Neuronal stem cell (in vitro differentiated cells): ENCODE results near the gene GZMM.
A peak's percentile ranks its signal among the peaks of the same experiment; 100 is the strongest.

Experiments
- DNase-seq: peaks from one replicate; pipeline ENCODE4 v3.0.0-alpha.2; 2013; ENCODE audit warnings: low spot score
- H2AFZ ChIP-seq: one replicate; pipeline ENCODE4 v1.6.1; 2013; ENCODE audit warnings: mild to moderate bottlenecking, low read length, inconsistent platforms
- H2AK5ac ChIP-seq: 2 replicates; pipeline ENCODE4 v1.6.1; 2013; ENCODE audit warnings: low read depth, mild to moderate bottlenecking, inconsistent platforms, low read length, moderate library complexity, mixed read lengths
- H2BK120ac ChIP-seq: 2 replicates; pipeline ENCODE4 v1.6.1; 2013; ENCODE audit warnings: low read depth, mild to moderate bottlenecking, inconsistent platforms, low read length, moderate library complexity, mixed read lengths
- H2BK12ac ChIP-seq: one replicate; pipeline ENCODE4 v1.6.1; 2013; ENCODE audit warnings: low read length, inconsistent platforms
- H2BK15ac ChIP-seq: 2 replicates; pipeline ENCODE4 v1.6.1; 2013; ENCODE audit warnings: mild to moderate bottlenecking, low read length, inconsistent platforms, mixed read lengths
- H2BK5ac ChIP-seq: one replicate; pipeline ENCODE4 v1.6.1; 2013; ENCODE audit warnings: inconsistent platforms, mild to moderate bottlenecking, low read length, moderate library complexity
- H3K14ac ChIP-seq: one replicate; pipeline ENCODE4 v1.6.1; 2013; ENCODE audit warnings: low read length, inconsistent platforms
- H3K18ac ChIP-seq: 2 replicates; pipeline ENCODE4 v1.6.1; 2013; ENCODE audit warnings: low read length, inconsistent platforms
- H3K23ac ChIP-seq: 2 replicates; pipeline ENCODE4 v1.6.1; 2013; ENCODE audit warnings: low read depth, mild to moderate bottlenecking, mixed read lengths, low read length, inconsistent platforms; ENCODE audit not compliant: poor library complexity
- H3K27ac ChIP-seq: replicated peaks from 3 replicates; pipeline ENCODE4 v1.5.1; 2013; ENCODE audit warnings: low read length, inconsistent platforms
- H3K27me3 ChIP-seq, 3 experiments: 2 replicates each; pipeline ENCODE4 v1.6.1; 2013; ENCODE audit warnings: low read length in 3 of 3, mild to moderate bottlenecking in 2 of 3, inconsistent platforms in 1 of 3, low read depth in 1 of 3, mixed read lengths in 1 of 3, moderate library complexity in 1 of 3; ENCODE audit not compliant: control insufficient read depth in 3 of 3, insufficient read depth in 3 of 3
- H3K36me3 ChIP-seq, 2 donors: replicated peaks in 1 of 2; 2 replicates each; pipeline ENCODE4 v1.6.1; 2013; ENCODE audit warnings: low read length in 2 of 2; ENCODE audit not compliant: control insufficient read depth in 2 of 2, insufficient read depth in 2 of 2
- H3K4ac ChIP-seq: 2 replicates; pipeline ENCODE4 v1.6.1; 2013; ENCODE audit warnings: inconsistent platforms, mild to moderate bottlenecking, low read length, moderate library complexity
- H3K4me1 ChIP-seq, 2 donors: 1 replicate in 1 of 2; 2 replicates in 1 of 2; pipeline ENCODE4 v1.6.1; 2013; ENCODE audit warnings: low read length in 2 of 2, low read depth in 1 of 2; ENCODE audit not compliant: control insufficient read depth in 2 of 2, insufficient read depth in 1 of 2
- H3K4me2 ChIP-seq: one replicate; pipeline ENCODE4 v1.6.1; 2013; ENCODE audit warnings: mild to moderate bottlenecking, low read length, inconsistent platforms; ENCODE audit not compliant: insufficient read depth, poor library complexity, severe bottlenecking
- H3K4me3 ChIP-seq, 2 donors: 2 replicates each; pipeline ENCODE4 v1.5.1; 2013; ENCODE audit warnings: low read length in 2 of 2, mild to moderate bottlenecking in 2 of 2, inconsistent platforms in 1 of 2, moderate library complexity in 1 of 2
- H3K79me1 ChIP-seq: one replicate; pipeline ENCODE4 v1.6.1; 2013; ENCODE audit warnings: low read depth, mild to moderate bottlenecking, inconsistent platforms, low read length, moderate library complexity
- H3K9ac ChIP-seq: one replicate; pipeline ENCODE4 v1.6.1; 2013; ENCODE audit warnings: mild to moderate bottlenecking, low read depth, low read length, inconsistent platforms; ENCODE audit not compliant: poor library complexity
- H3K9me3 ChIP-seq, 2 donors: replicated peaks in 1 of 2; 2 replicates each; pipeline versions ENCODE3 to v1.6.1; 2013; ENCODE audit warnings: low read length in 2 of 2, mild to moderate bottlenecking in 2 of 2, inconsistent platforms in 1 of 2, low read depth in 1 of 2, mixed read lengths in 1 of 2, moderate library complexity in 1 of 2; ENCODE audit not compliant: control insufficient read depth in 2 of 2, insufficient read depth in 1 of 2
- H4K8ac ChIP-seq: one replicate; pipeline ENCODE4 v1.6.1; 2013; ENCODE audit warnings: low read depth, mild to moderate bottlenecking, inconsistent platforms, low read length, moderate library complexity
- H4K91ac ChIP-seq: one replicate; pipeline ENCODE4 v1.6.1; 2013; ENCODE audit warnings: low read length, low read depth, mild to moderate bottlenecking, inconsistent platforms; ENCODE audit not compliant: poor library complexity
- WGBS, 2 donors: extraction: QIAGEN DNeasy Blood & Tissue Kit; methylation state at CpG; one replicate each; pipeline ENCODE4 v1.1.7; 2013; ENCODE audit warnings: missing lambda C conversion rate in 2 of 2, mixed read lengths in 1 of 2; ENCODE audit not compliant: insufficient read length in 2 of 2, insufficient replicate concordance in 1 of 2; ENCODE audit errors: extremely low coverage in 2 of 2; 5-methylcytosine and 5-hydroxymethylcytosine counted together

GZMM gene

DNA sequence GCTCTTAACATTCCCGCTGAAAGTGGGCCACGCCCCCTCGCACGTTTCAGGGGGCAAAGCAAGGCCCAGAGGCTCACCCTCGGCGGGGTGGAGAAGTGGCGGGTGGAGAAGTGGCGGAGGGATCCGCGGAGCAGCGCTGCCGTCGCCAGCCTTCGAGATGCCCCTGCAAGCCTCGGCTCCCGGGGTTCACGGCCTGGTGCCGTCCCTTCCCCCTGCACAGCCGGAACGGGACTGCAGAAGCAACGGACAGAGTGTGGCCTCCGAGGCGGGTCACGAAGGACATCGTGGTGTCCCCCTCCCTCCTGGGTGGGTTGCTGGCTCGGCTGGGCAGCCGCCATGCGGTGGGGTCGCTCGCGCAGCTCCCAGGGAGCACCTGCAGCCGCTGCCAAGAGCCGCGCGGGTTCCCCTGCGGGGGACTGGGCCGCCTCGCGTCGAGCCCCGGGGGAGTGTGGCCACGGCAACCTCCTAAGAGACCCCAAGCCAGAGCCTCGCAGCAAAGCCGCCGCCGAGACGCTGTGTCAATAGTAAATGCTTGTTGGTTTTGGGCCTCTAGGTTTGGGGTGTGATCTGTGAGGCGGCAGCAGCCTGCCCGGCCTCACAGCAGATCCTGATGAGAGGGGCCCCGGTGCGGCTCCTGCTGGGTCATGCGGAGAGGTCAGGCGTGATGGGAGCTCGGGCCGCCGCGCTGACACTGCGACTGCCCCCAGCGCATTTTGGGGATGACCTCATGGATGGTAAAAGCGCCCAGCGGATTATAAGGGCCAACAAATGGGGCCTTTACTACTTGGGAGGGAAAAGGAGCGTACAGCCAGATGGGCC lies 31.1 kb upstream of the GZMM start:
- no peak overlapping the region for H4K8ac ChIP-seq

DNA sequence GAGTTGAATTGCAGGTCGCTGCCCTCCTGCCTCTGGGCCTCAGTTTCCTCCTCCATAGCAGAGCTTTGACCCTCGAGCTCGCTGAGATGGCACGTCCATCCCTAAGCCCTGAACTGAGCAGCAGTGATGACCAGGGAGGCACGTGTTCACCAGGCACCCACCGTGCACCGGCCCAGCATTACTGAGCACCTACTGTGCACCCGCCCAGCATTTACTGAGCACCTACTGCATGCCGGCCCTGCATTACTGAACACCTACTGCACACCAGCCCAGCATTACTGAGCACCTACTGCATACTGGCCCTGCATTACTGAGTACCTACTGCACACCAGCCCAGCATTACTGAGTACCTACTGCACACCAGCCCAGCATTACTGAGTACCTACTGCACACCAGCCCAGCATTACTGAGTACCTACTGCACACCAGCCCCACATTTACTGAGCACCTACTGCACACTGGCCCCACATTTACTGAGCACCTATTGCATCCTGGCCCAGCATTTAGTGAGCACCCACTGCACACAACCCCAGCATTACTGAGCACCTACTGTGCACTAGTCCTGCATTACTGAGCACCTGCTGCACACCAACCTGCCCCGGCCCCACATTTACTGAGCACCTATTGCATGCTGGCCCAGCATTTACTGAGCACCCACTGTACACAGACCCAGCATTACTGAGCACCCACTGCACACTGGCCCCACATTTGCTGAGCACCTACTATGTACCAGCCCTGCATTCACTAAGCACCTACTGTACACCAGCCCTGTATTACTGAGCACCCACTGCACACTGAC lies 30.3 kb upstream of the GZMM start:
- Histone ChIP-seq H2AFZ (no peak overlapping the region), H3K4ac (peak overlapping the region; percentile 6), H3K4me1 (peaks cover 14 to 20% of the 10 kb centered on the region in 2 donors), H2BK12ac (peak overlapping the region; percentile 94), H3K14ac (peak overlapping the region; percentile 63), H3K9ac (peak overlapping the region; percentile 70), H2BK5ac (peak overlapping the region; percentile 68), H2BK120ac (peak overlapping the region; percentile 31), H3K27me3 (peaks cover 0 to 2% (median 0%) of the 10 kb centered on the region in 3 experiments), H4K8ac (peak overlapping the region; percentile 43), H3K18ac (peak overlapping the region; percentile 57), H3K4me3 (peak overlapping the region in 1 of 2 donors; percentile 53), H3K36me3 (peaks cover 11 to 18% of the 10 kb centered on the region in 2 donors), H3K23ac (peak overlapping the region; percentile 85), H3K9me3 (peaks cover 0 to 8% of the 10 kb centered on the region in 2 donors), H4K91ac (no peak overlapping the region), H3K79me1 (peaks cover 11% of the 10 kb centered on the region), H3K27ac (peak overlapping the region; percentile 54), H3K4me2 (no peak overlapping the region), H2BK15ac (peak overlapping the region; percentile 37), H2AK5ac (peak overlapping the region; percentile 90)
- DNase-seq: no peak
- no CpG with 5 or more reads among the region's 10 CpGs for WGBS, 2 donors

More for the DNA sequence above, 31.1 kb upstream of the GZMM start:
- H2AFZ ChIP-seq: peak overlapping the region; percentile 11
- no peak overlapping the region for H3K9ac ChIP-seq
- H4K91ac ChIP-seq: no peak overlapping the region
- H3K4me3 ChIP-seq: no peak overlapping the region
- H3K27me3 ChIP-seq: peaks cover 0 to 2% (median 0%) of the 10 kb centered on the region in 3 experiments
- H2BK120ac ChIP-seq: peak overlapping the region; percentile 31
- no peak overlapping the region for H3K4ac ChIP-seq
- H3K4me1 ChIP-seq: peaks cover 20 to 24% of the 10 kb centered on the region in 2 donors
- peak overlapping the region; percentile 93 for H3K23ac ChIP-seq
- no peak for DNase-seq
- H3K4me2 ChIP-seq: no peak overlapping the region
- H2BK15ac ChIP-seq: peak overlapping the region; percentile 85
- H3K36me3 ChIP-seq: peaks cover 11 to 18% of the 10 kb centered on the region in 2 donors
- H2BK5ac ChIP-seq: peak overlapping the region; percentile 53
- WGBS, 2 donors: no CpG with 5 or more reads among the region's 62 CpGs
- peak overlapping the region; percentile 94 for H2BK12ac ChIP-seq
- H3K27ac ChIP-seq: peak overlapping the region; percentile 54
- H3K18ac ChIP-seq: peak overlapping the region; percentile 83
- H3K14ac ChIP-seq: no peak overlapping the region
- H3K79me1 ChIP-seq: peaks cover 13% of the 10 kb centered on the region
- H3K9me3 ChIP-seq: peaks cover 0 to 8% of the 10 kb centered on the region in 2 donors
- peak overlapping the region; percentile 90 for H2AK5ac ChIP-seq

DNA sequence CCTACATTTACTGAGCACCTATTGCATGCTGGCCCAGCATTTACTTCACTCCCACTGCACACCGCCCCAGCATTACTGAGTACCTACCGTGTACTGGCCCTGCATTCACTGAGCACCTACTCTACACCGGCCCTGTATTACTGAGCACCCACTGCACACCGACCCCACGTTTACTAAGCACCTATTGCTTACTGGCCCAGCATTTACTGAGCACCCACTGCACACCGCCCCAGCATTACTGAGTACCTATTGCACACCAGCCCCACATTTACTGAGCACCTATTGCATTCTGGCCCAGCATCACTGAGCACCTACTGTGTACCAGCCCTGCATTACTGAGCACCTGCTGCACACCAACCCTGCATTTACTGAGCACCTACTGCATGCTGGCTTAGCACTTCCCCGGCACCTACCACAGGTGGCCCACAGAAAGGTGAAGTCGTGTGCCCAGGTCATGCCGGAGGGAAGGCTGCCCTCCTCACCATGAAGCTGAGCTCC lies 29.6 kb upstream of the GZMM start:
- peaks cover 10 to 14% of the 10 kb centered on the region in 2 donors for H3K36me3 ChIP-seq
- H4K8ac ChIP-seq: peak overlapping the region; percentile 43
- H4K91ac ChIP-seq: peak overlapping the region; percentile 96
- H3K4ac ChIP-seq: peak overlapping the region; percentile 6
- peaks cover 17 to 22% of the 10 kb centered on the region in 2 donors for H3K4me1 ChIP-seq
- peak overlapping the region; percentile 63 for H3K14ac ChIP-seq
- H2BK120ac ChIP-seq: no peak overlapping the region
- no peak for DNase-seq
- H3K79me1 ChIP-seq: peaks cover 11% of the 10 kb centered on the region
- H3K4me2 ChIP-seq: no peak overlapping the region
- peak overlapping the region; percentile 79 for H2BK15ac ChIP-seq
- peak overlapping the region; percentile 85 for H3K23ac ChIP-seq
- peaks cover 0 to 2% (median 0%) of the 10 kb centered on the region in 3 experiments for H3K27me3 ChIP-seq
- no peak overlapping the region for H3K27ac ChIP-seq
- H3K9me3 ChIP-seq: peaks cover 0 to 8% of the 10 kb centered on the region in 2 donors
- WGBS, 2 donors: no CpG with 5 or more reads among the region's 9 CpGs
- peak overlapping the region; percentile 98 for H2AK5ac ChIP-seq
- peak overlapping the region; percentile 48 for H3K18ac ChIP-seq
- H3K4me3 ChIP-seq: peak overlapping the region in 1 of 2 donors; percentile 31
- H3K9ac ChIP-seq: peak overlapping the region; percentile 70
- peak overlapping the region; percentile 68 for H2BK5ac ChIP-seq
- H2BK12ac ChIP-seq: peak overlapping the region; percentile 41
- no peak overlapping the region for H2AFZ ChIP-seq
